Tibial nerve (tissue), 4 donors: ENCODE data around the gene FIG4.

Source experiments
- CTCF ChIP-seq, 5 experiments: fragments of 200-600 bp in 3 of 5; fragments of 450-650 bp in 2 of 5; sonication (generic) in 3 of 5; IDR thresholded peaks; one replicate each; pipeline ENCODE4 v1.5.1; 2016 to 2019; ENCODE audit warnings: antibody characterized with exemption in 5 of 5, mild to moderate bottlenecking in 3 of 5, moderate library complexity in 2 of 5
- EP300 ChIP-seq, 2 donors: sonication (generic); formaldehyde crosslinking; IDR thresholded peaks; one replicate each; pipeline ENCODE4 v1.6.1; 2017; ENCODE audit warnings: antibody characterized with exemption in 2 of 2, mild to moderate bottlenecking in 1 of 2
- POLR2A ChIP-seq, 2 donors: fragments of 450-650 bp; IDR thresholded peaks; one replicate each; pipeline ENCODE4 v1.6.1; 2017; ENCODE audit warnings: antibody characterized with exemption in 2 of 2, mild to moderate bottlenecking in 2 of 2, moderate library complexity in 2 of 2

- TF ChIP-seq CTCF (IDR thresholded peaks at IDR 0.05) (no peak), EP300 (IDR thresholded peaks at IDR 0.05) (no peak), POLR2A (IDR thresholded peaks at IDR 0.05) (no peak)
Observed at GRCh38 chr6:109793021-109793420, 101.9 kb downstream of the FIG4 start.
